Stimulated activated CD8-positive, alpha-beta memory T cell treated with anti-CD3 and anti-CD28 coated beads, Interleukin-4, amount 100 ng/mL, for 4 hours (primary cell): Measurements from ENCODE around the gene FA2H.
A peak's percentile ranks its signal among the peaks of the same experiment; 100 is the strongest.
"Not testable (repeated sequence)": the region's sequence is repeated elsewhere in the genome, so short reads cannot be mapped to it uniquely, and the experiment has no call there.

Experiments
- DNase-seq, 2 donors: peaks; one replicate each; pipeline ENCODE4 v3.0.0-alpha.2; 2020; ENCODE audit warnings: low read depth in 2 of 2, low spot score in 1 of 2

FA2H gene

GRCh38 chr16:74691093-74691855, 83.3 kb downstream of the FA2H start:
- DNase-seq = no peak

- no peak for DNase-seq
These were observed 92.1 kb downstream of the FA2H start for GRCh38 chr16:74682556-74682955.

GRCh38 chr16:74680681-74681080, 93.9 kb downstream of the FA2H start:
- no peak for DNase-seq

- DNase-seq = no peak
These were observed 94.6 kb downstream of the FA2H start for GRCh38 chr16:74679983-74680382.

GRCh38 chr16:74677868-74678267, 96.8 kb downstream of the FA2H start:
- DNase-seq = no peak

GRCh38 chr16:74673876-74674275, 100.7 kb downstream of the FA2H start:
- DNase-seq = no peak

GRCh38 chr16:74668877-74669276, 105.7 kb downstream of the FA2H start:
- not testable (repeated sequence) for DNase-seq

- DNase-seq = no peak
These were observed 107.3 kb downstream of the FA2H start for GRCh38 chr16:74667255-74667700.

- peak; percentile 92 to 95 for DNase-seq
These were observed 108.0 kb downstream of the FA2H start, which contains the start of gene RFWD3 for GRCh38 chr16:74666425-74667254. Gene RFWD3 (minus strand): TSS chr16:74666877. CDS start chr16:74661449, 5,428 bp downstream.

GRCh38 chr16:74666010-74666421, 108.6 kb downstream of the FA2H start:
- no peak for DNase-seq
